Pulmonary artery endothelial cell (primary cell): ENCODE results near the gene SLC27A2. TPM values are rescaled to one million over a fixed set of nuclear protein-coding genes. Genes with fewer than 3 reads are reported as not detected.

Source experiments
- DNase-seq: peaks from one replicate; pipeline ENCODE4 v3.0.0-alpha.2; 2011; ENCODE audit warnings: low read depth, low spot score
- total RNA-seq: library from RNA; depleted of rRNA; stranded (reverse); fragments of >200 nt; gene quantifications from 2 replicates; pipeline ENCODE4 v1.2.3, GENCODE V29; 2014

The SLC27A2 gene
- total RNA-seq, 1 donor from 2014 or later, result not detected

- DNase-seq, result no peak
These were observed 54.4 kb downstream of the SLC27A2 start for GRCh38 chr15:50236433-50236832.

- DNase-seq, result no peak
These were observed 56.3 kb downstream of the SLC27A2 start for GRCh38 chr15:50238255-50238654.

GRCh38 chr15:50241684-50242450 lies 59.9 kb downstream of the SLC27A2 start:
- no peak for DNase-seq

GRCh38 chr15:50244153-50244552 lies 62.2 kb downstream of the SLC27A2 start:
- no peak for DNase-seq

GRCh38 chr15:50244959-50245624 lies 63.1 kb downstream of the SLC27A2 start:
- no peak for DNase-seq

- DNase-seq, result no peak
These were observed 64.6 kb downstream of the SLC27A2 start for GRCh38 chr15:50246631-50247030.

- no peak for DNase-seq
These were observed 66.0 kb downstream of the SLC27A2 start for GRCh38 chr15:50247819-50248655.

- DNase-seq, result no peak
These were observed 67.1 kb downstream of the SLC27A2 start for GRCh38 chr15:50248994-50249582.

GRCh38 chr15:50249704-50250103 lies 67.7 kb downstream of the SLC27A2 start:
- no peak for DNase-seq

- no peak for DNase-seq
These were observed 68.9 kb downstream of the SLC27A2 start for GRCh38 chr15:50250760-50251394.

- DNase-seq, result no peak
These were observed 69.7 kb downstream of the SLC27A2 start for GRCh38 chr15:50251638-50252182.

GRCh38 chr15:50252556-50252955 lies 70.6 kb downstream of the SLC27A2 start:
- DNase-seq, result no peak

GRCh38 chr15:50256188-50257041 lies 74.4 kb downstream of the SLC27A2 start:
- no peak for DNase-seq

GRCh38 chr15:50257332-50257731 lies 75.3 kb downstream of the SLC27A2 start:
- DNase-seq, result no peak

GRCh38 chr15:50257924-50258323 lies 75.9 kb downstream of the SLC27A2 start:
- no peak for DNase-seq

GRCh38 chr15:50259276-50259675 lies 77.3 kb downstream of the SLC27A2 start:
- no peak for DNase-seq

- DNase-seq, result no peak
These were observed 79.0 kb downstream of the SLC27A2 start for GRCh38 chr15:50260969-50261496.

GRCh38 chr15:50261981-50262380 lies 80.0 kb downstream of the SLC27A2 start:
- no peak for DNase-seq

- DNase-seq, result no peak
These were observed 80.5 kb downstream of the SLC27A2 start for GRCh38 chr15:50262533-50262932.

GRCh38 chr15:50265620-50266019 lies 83.6 kb downstream of the SLC27A2 start, which contains the start of gene HDC:
Gene HDC, minus strand, starts transcription at chr15:50265726. Its CDS starts 103 bp downstream, at chr15:50265623.
- no peak for DNase-seq
